GM18499 (cell line): ENCODE measurements around the gene G2E3.
"Not testable (repeated sequence)": the region's sequence is repeated elsewhere in the genome, so short reads cannot be mapped to it uniquely, and the experiment has no call there.

Source experiments
- ATAC-seq: cut with Tn5 transposase; IDR thresholded peaks from one replicate; pipeline ENCODE4 v1.9.1; 2021; ENCODE audit warnings: moderate number of reproducible peaks; ENCODE audit not compliant: insufficient read depth, unreplicated experiment

G2E3 gene

DNA sequence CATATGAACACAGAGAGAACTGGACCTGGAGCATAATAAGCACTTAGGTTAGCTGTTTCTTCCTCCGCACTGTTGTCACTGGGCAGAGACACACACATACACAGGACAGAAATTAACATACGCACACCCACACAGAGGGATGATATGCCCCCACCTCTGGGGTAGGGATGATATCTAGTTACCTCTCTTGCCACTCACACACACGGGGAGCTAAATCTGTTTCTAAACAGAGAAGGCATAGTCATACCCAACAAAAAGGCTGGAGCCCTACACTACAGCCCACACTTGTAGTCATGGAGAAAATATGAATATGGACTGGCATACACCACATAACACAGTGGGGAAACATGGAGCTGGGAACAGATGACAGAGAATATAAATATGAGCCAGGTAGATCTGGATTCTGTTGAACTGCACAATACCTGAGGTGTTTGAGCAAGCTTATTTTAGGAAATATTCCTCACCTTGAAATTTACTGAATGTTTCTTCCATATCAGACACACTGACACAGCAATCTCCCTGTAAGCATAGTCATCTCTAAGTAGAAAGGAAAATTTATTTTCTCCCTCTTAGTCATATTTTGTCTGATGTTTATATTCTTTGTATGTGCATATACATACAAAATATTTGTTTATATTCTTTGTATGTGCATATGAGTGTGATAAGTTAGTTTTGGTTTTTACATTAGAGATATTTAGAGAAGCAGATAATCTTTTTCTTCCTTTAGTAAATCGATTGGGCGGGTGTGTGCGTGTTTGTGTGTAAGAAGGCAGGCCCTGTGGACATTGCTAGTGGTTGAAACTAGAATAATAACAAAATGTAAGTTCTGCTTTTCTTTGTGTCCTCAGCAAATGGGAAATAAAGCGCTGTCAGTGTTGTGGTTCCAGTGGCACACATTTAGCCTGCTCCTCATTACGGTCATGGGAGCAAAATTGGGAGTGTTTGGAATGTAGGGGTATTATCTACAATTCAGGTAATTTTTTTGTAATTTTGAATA, 42.3 kb downstream of the G2E3 start:
- ATAC-seq = no peak

- ATAC-seq = no peak
Observed at GRCh38 chr14:30603402-30603801, 44.4 kb downstream of the G2E3 start.

GRCh38 chr14:30604696-30605095, 45.7 kb downstream of the G2E3 start:
- not testable (repeated sequence) for ATAC-seq

DNA sequence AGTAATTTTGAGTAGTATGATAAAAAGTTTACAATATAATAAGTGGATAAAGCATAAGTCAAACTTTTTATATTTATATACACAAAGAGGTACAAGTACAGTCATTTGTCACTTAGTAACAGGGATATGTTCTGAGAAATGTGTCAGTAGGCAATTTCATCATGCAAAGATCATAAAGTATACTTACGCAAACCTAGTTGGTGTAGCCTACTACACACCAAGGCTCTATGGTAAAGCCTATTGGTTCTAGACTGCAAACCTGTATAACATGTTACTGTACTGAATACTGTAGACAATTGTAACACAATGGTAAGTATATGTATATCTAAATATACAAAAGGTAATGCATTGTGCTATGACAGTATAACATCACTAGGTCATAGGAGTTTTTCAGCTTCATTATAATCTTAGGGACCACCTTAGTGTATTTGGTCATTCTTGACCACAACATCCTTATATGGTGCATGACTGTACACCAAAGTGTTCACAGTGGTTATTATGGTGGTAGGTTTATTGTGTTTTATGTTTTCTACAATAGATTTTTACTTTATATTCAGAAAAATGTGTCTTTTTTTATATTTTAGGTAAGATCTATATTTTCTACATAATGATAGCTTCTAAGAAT, 48.3 kb downstream of the G2E3 start:
- ATAC-seq = no peak

- ATAC-seq = no peak
Observed at GRCh38 chr14:30608533-30609006, 49.6 kb downstream of the G2E3 start.

DNA sequence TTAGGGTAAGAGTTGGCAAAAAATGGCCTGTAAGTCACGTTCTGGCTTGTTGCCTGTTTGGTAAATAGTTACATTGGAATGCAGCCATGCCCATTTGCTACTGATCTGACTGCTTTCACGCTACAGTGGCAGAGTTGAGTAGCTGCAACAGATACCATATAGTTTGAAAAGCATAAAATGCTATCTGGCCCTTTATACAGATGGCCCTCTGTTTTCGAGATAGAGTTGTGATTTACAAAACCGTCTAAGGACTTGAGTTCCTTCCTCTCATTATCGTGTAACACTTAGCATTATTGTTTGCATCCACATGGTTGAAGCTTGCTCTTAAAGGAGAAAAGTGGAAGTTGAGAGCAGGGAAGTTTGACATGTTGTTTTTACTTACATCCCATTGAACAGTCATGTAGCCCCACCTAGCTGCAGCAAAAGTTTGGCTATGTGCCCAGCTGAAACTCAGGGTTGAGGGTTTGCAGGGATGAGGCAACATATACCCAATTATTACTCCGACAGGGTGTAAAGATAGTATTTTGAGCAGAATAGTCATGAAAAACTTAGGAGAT, 51.9 kb downstream of the G2E3 start:
- ATAC-seq = no peak

GRCh38 chr14:30614155-30614554, 55.2 kb downstream of the G2E3 start:
- no peak for ATAC-seq

- ATAC-seq = peak; percentile 48
Observed at GRCh38 chr14:30620178-30620577, 61.2 kb downstream of the G2E3 start.

- no peak for ATAC-seq
Observed at GRCh38 chr14:30621354-30621939, 62.5 kb downstream of the G2E3 start.

DNA sequence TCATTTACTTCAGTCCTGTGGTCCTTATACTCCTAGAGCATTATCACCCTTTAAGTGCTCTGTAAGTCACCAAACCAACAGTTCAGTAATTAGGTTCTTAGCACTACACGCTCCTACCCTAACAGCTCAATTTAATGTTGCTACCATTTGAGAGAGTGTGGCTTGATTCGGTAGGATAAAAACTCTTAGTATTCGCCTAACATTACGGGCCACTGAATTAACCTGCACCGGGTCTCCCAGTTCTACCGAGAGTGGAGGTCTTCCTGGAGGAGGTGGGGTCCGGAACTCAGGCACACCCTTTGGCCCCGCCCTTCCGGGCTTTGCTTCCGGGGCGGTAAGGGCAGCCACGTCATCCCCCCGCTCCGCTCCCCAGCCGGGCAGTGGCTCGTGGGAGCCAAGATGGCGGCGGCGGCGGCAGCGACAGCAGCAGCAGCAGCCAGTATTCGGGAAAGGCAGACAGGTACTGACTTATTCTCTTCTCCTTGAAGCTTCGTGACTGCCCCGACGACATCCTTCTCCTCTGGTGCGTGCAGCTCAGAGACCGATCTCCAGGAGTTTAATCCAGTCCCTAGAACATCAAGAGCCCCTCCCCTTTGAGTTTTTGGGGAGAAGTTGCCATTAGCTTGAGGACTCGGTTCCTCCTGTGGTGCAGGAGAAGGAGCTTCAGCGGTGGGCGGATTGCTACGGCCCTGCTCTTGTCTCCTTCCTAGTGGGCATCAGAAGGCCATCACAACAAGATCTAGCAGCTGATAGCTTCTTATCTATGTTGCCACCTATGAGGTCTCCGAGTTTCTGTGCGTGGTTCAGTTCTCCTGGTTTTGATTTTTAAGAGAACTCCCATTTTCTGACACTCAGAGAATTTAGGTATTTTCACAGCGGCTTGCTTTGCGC, 63.2 kb downstream of the G2E3 start, which contains the start of gene SCFD1:
TSS of gene SCFD1 (plus strand) at position 380 of the 891 bp plus-strand sequence. CDS start at position 400, 20 bp downstream.
- ATAC-seq = peak; percentile 45

GRCh38 chr14:30623412-30624131, 64.6 kb downstream of the G2E3 start:
- no peak for ATAC-seq

GRCh38 chr14:30624132-30624423, 65.1 kb downstream of the G2E3 start:
- ATAC-seq = no peak

GRCh38 chr14:30625533-30625932, 66.6 kb downstream of the G2E3 start:
- no peak for ATAC-seq

DNA sequence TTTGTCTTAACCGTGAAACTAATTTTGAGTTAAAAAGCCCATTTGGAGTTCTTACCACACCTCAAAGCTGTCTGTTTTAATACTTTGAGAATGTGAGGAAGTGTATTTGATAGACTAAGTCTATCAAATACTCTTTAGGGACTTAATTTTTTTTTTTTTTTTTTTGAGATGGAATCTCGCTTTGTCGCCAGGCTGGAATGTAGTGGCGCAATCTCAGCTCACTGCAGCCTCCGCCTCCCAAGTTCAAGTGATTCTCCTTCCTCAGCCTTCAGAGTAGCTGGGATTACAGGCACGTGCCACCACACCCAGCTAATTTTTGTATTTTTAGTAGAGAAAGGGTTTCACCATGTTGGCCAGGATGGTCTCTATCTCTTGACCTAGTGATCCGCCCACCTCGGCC, 70.5 kb downstream of the G2E3 start:
- not testable (repeated sequence) for ATAC-seq

DNA sequence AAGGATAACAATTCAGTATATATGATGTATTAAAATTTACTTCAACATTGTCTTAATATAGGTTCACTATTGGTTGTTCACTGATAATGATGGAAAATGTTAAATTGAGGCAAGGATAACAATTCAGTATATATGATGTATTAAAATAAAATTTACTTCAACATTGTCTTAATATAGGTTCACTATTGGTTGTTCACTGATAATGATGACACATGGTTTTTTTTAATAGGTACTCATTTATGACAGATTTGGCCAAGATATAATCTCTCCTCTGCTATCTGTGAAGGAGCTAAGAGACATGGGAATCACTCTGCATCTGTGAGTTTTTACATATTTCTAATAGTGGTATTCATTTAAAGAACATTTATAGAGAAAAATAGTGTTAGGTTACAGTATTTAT, 71.3 kb downstream of the G2E3 start:
- ATAC-seq = no peak

GRCh38 chr14:30632730-30633129, 73.8 kb downstream of the G2E3 start:
- no peak for ATAC-seq

GRCh38 chr14:30638926-30639325, 80.0 kb downstream of the G2E3 start:
- ATAC-seq = no peak

DNA sequence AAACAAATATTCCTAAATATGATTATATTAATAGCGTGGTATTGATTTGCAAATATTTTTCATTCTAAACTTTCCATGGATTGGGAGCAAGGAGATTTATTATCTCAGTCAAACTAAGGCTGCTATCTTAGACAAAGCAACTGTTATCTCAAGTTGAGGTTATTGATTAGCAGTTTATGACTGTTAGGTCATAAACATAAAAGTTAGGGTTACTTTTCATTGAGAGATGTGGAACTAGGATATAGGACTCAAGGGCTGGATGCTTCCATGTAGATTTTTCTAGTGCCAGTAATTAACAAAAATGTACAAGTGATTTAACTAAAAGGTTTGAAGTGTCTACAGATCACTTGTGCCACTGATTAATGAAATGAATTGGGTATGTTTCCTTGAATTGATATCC, 82.2 kb downstream of the G2E3 start:
- ATAC-seq = no peak

GRCh38 chr14:30644462-30644861, 85.5 kb downstream of the G2E3 start:
- not testable (repeated sequence) for ATAC-seq
